ENCODE measurements around the gene LEMD2. TPM values are rescaled to one million over a fixed set of nuclear protein-coding genes. Genes with fewer than 3 reads are reported as not detected.

Gene LEMD2
- total RNA-seq, 1 donor, result 47.4 TPM

DNA sequence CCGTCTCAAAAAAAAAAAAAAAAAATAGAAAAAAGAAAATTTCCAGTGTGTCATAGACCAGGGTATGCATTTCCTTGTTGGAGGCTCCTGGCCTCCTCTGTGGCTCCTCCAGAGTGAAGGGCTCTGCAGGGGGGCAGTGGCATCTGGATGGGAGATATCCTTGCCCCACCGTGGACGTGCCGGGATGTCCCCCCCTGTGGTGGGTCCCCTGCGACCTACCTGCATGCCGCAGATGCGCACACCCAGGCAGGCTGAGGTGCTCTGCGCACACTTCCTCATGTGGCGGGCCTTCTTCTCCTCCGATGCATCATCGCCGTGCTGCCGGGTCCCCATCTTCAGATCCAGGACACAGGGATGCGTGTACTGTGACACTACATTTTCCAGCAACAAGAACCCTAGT, 63.7 kb downstream of the LEMD2 start:
- Histone ChIP-seq H4K20me1 (ENCODE audit: insufficient read depth, low read length) (no peaks in the 10 kb centered on the region), H2AFZ (ENCODE audit: low read length) (no peak overlapping the region), H3K9me3 (ENCODE audit: low read depth, low read length) (no peaks in the 10 kb centered on the region), H3K4me1 (ENCODE audit: insufficient read depth, low read length) (no peaks in the 10 kb centered on the region), H3K4me2 (ENCODE audit: insufficient read depth, low read length) (no peak overlapping the region), H3K79me2 (ENCODE audit: insufficient read depth, low read length) (no peaks in the 10 kb centered on the region), H3K36me3 (ENCODE audit: insufficient read depth, low read length) (no peaks in the 10 kb centered on the region), H3K4me3 (ENCODE audit: insufficient read depth, low read length) (no peak overlapping the region), H3K27me3 (ENCODE audit: insufficient read depth, low read length) (peaks cover 35% of the 10 kb centered on the region), H3K27ac (ENCODE audit: low read depth, low read length) (no peak overlapping the region)
- TF ChIP-seq, protein P1, sequence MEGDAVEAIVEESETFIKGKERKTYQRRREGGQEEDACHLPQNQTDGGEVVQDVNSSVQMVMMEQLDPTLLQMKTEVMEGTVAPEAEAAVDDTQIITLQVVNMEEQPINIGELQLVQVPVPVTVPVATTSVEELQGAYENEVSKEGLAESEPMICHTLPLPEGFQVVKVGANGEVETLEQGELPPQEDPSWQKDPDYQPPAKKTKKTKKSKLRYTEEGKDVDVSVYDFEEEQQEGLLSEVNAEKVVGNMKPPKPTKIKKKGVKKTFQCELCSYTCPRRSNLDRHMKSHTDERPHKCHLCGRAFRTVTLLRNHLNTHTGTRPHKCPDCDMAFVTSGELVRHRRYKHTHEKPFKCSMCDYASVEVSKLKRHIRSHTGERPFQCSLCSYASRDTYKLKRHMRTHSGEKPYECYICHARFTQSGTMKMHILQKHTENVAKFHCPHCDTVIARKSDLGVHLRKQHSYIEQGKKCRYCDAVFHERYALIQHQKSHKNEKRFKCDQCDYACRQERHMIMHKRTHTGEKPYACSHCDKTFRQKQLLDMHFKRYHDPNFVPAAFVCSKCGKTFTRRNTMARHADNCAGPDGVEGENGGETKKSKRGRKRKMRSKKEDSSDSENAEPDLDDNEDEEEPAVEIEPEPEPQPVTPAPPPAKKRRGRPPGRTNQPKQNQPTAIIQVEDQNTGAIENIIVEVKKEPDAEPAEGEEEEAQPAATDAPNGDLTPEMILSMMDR (IDR thresholded peaks at IDR 0.05; ENCODE audit: extremely low read depth, low read depth, low read length), result no peak
- DNase-seq (ENCODE audit: insufficient read length, low spot score, missing footprints), result no peak

DNA sequence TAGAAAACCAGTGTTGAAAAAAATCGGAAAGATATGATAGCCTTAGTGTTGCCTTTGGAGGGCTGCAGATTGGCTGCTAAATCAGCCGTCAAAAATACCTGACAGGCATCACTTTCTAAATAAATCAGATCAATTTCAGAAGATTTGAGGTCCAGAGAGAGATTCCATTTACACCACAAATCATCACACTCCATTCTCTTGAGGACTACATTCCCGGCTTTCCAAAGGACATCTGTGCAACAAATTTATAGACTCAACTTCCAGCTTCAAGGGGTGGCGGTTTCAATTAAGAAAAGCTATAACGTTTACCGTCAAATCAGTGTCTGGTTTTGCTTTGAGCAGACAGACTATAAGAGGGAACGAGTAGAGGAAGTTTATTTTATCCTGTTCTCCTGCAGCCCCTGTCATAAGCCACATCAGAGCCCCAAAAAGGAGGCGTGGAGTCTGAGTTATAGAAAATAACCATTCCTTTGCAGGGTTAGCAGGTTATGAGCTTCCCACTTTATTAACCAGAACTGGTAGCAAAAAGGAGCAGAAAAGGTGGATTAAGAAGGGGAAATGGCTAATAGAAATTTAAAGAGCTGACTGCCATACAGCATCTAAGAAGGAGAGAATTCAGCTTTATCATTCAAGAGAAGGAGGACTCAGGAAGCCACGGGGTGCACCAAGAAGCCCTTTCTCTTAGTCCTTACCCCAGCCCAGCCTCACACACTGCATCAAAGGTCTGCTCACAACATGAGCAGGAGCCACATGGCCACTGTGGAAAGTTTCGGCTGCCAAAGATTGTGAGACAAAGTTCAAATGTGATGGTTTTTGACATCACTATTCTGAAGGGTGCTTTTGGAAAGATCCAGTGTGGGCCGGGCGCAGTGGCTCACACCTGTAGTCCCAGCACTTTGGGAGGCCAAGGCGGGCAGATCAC, 64.6 kb downstream of the LEMD2 start:
- H3K79me2 ChIP-seq (ENCODE audit: insufficient read depth, low read length), result no peaks in the 10 kb centered on the region
- no peak for DNase-seq (ENCODE audit: insufficient read length, low spot score, missing footprints)
- H3K4me1 ChIP-seq (ENCODE audit: insufficient read depth, low read length), result no peaks in the 10 kb centered on the region
- H3K4me3 ChIP-seq (ENCODE audit: insufficient read depth, low read length), result no peak overlapping the region
- H2AFZ ChIP-seq (ENCODE audit: low read length), result no peak overlapping the region
- H3K4me2 ChIP-seq (ENCODE audit: insufficient read depth, low read length), result no peak overlapping the region
- no peak overlapping the region for H3K27ac ChIP-seq (ENCODE audit: low read depth, low read length)
- H4K20me1 ChIP-seq (ENCODE audit: insufficient read depth, low read length), result no peaks in the 10 kb centered on the region
- H3K27me3 ChIP-seq (ENCODE audit: insufficient read depth, low read length), result peaks cover 36% of the 10 kb centered on the region
- TF ChIP-seq, protein P1 (IDR thresholded peaks at IDR 0.05; ENCODE audit: extremely low read depth, low read depth, low read length), result no peak
- H3K36me3 ChIP-seq (ENCODE audit: insufficient read depth, low read length), result no peaks in the 10 kb centered on the region
- H3K9me3 ChIP-seq (ENCODE audit: low read depth, low read length), result no peaks in the 10 kb centered on the region

DNA sequence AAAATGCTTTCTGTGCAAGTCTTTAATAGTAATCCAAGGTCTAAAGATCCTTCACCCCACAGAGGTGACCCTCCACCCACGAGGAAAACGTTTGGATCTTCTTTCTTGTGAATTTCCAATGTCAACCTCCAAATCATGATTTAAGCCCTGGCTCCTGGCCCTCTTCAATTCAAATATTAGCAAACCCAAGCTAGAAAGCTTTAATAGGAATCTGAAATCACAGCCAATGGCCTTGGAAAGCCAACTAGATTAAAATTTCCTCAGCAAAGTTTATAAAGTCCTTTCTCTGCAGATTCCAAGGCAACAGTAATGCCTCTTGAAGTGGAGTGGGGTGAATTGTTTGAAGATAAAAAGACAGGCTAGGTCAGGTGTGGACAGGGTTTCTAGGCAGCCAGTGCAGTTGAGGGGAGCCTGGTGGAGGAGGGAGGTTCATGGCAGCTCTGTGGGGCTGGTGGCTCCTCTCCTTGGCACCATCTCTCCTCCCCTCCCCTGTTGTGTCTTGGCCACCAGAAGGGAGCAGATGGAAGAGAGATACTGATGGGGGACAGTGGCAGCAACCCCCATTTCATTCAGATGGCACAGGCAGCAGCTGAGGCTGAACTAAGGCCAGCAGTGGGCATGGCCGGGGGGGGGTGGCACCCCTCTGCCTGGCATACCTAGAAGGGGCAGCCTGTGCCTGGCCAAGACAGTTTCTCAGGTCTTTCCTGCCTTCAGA, 65.4 kb downstream of the LEMD2 start:
- Histone ChIP-seq H3K27me3 (ENCODE audit: insufficient read depth, low read length) (peaks cover 38% of the 10 kb centered on the region), H2AFZ (ENCODE audit: low read length) (no peak overlapping the region), H3K36me3 (ENCODE audit: insufficient read depth, low read length) (no peaks in the 10 kb centered on the region), H3K27ac (ENCODE audit: low read depth, low read length) (no peak overlapping the region), H3K4me3 (ENCODE audit: insufficient read depth, low read length) (no peak overlapping the region), H3K4me1 (ENCODE audit: insufficient read depth, low read length) (no peaks in the 10 kb centered on the region), H3K9me3 (ENCODE audit: low read depth, low read length) (no peaks in the 10 kb centered on the region), H4K20me1 (ENCODE audit: insufficient read depth, low read length) (no peaks in the 10 kb centered on the region), H3K4me2 (ENCODE audit: insufficient read depth, low read length) (no peak overlapping the region), H3K79me2 (ENCODE audit: insufficient read depth, low read length) (no peaks in the 10 kb centered on the region)
- TF ChIP-seq, protein P1 (IDR thresholded peaks at IDR 0.05; ENCODE audit: extremely low read depth, low read depth, low read length), result no peak
- no peak for DNase-seq (ENCODE audit: insufficient read length, low spot score, missing footprints)

DNA sequence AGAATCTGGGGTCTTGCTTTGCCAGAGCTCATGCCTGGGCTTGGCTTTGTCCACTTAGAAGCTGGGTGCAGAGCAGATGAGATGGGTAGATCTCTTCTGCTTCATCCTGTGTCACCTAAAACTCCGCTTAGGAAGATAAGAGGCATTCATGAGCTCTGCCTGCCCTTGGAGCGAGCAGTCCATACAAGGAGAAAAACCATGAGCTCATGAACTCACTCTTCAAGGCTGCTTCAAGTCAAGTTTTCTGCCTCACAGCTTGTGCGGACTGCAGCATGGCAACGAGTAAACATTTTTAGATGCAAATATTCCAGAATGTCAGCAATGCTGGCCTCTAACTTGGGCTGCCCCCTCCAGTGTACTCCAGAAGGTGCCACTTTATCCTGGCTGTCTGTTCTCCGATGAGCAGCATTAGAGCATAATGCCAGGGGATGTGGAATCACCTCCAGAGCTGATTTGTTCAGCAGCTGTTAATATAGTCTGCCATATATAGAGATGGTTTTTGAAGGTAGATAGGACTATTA, 66.8 kb downstream of the LEMD2 start:
- H3K27me3 ChIP-seq (ENCODE audit: insufficient read depth, low read length), result peaks cover 38% of the 10 kb centered on the region
- no peaks in the 10 kb centered on the region for H3K9me3 ChIP-seq (ENCODE audit: low read depth, low read length)
- no peak for DNase-seq (ENCODE audit: insufficient read length, low spot score, missing footprints)
- no peak overlapping the region for H3K4me3 ChIP-seq (ENCODE audit: insufficient read depth, low read length)
- no peak overlapping the region for H3K27ac ChIP-seq (ENCODE audit: low read depth, low read length)
- no peaks in the 10 kb centered on the region for H3K79me2 ChIP-seq (ENCODE audit: insufficient read depth, low read length)
- H3K4me1 ChIP-seq (ENCODE audit: insufficient read depth, low read length), result peaks cover 5% of the 10 kb centered on the region
- H3K36me3 ChIP-seq (ENCODE audit: insufficient read depth, low read length), result no peaks in the 10 kb centered on the region
- H3K4me2 ChIP-seq (ENCODE audit: insufficient read depth, low read length), result no peak overlapping the region
- no peaks in the 10 kb centered on the region for H4K20me1 ChIP-seq (ENCODE audit: insufficient read depth, low read length)
- no peak overlapping the region for H2AFZ ChIP-seq (ENCODE audit: low read length)
- TF ChIP-seq, protein P1 (IDR thresholded peaks at IDR 0.05; ENCODE audit: extremely low read depth, low read depth, low read length), result no peak

Data from osteoblast (primary cell).